Activated B cell treated with CpG ODN at 0.5 μM for 24 hours (primary cell): Measurements from ENCODE around the gene PKM. TPM values are rescaled to one million over a fixed set of nuclear protein-coding genes. Genes with fewer than 3 reads are reported as not detected.

Source experiments
- ATAC-seq: fragments of 200-7000 bp; cut with Tn5 transposase; one replicate; pipeline ENCODE4 v1.10.0; 2021; ENCODE audit warnings: low read depth, mild to moderate bottlenecking, moderate library complexity
- CTCF ChIA-PET: fragments of 350-600 bp; sonication (Branson Sonifier 250); formaldehyde crosslinking; loops from one replicate; lab custom pipeline; 2021; ENCODE audit warnings: antibody characterized with exemption; lab: Charles Lee
- POLR2A ChIA-PET: fragments of 350-600 bp; sonication (Branson Sonifier 250); formaldehyde crosslinking; loops from one replicate; lab custom pipeline; 2021; ENCODE audit warnings: antibody characterized with exemption; lab: Charles Lee
- DNase-seq: peaks from one replicate; pipeline ENCODE4 v3.0.0; 2022
- H3K27ac Mint-ChIP-seq: one replicate; pipeline ENCODE4 v1.8.0; 2020; ENCODE audit warnings: mixed read lengths
- H3K27me3 Mint-ChIP-seq: one replicate; pipeline ENCODE4 v1.8.0; 2021; ENCODE audit warnings: mixed read lengths
- H3K36me3 Mint-ChIP-seq: one replicate; pipeline ENCODE4 v1.8.0; 2021; ENCODE audit warnings: low read depth, mixed read lengths
- H3K4me1 Mint-ChIP-seq: one replicate; pipeline ENCODE4 v1.8.0; 2021; ENCODE audit warnings: mixed read lengths
- H3K4me3 Mint-ChIP-seq: one replicate; pipeline ENCODE4 v1.8.0; 2020; ENCODE audit warnings: mild to moderate bottlenecking, mixed read lengths
- H3K9me3 Mint-ChIP-seq: one replicate; pipeline ENCODE4 v1.8.0; 2020; ENCODE audit warnings: mixed read lengths
- intact Hi-C: fragments of 100-400 bp; cut with micrococcal nuclease; formaldehyde crosslinking; loops from one replicate; pipeline ENCODE4 v1.15.1; 2024
- total RNA-seq: library from RNA; stranded (reverse); gene quantifications from 2 replicates; pipeline ENCODE4 v1.2.3, GENCODE V29; 2022
- TF ChIP-seq, protein P1 (sequence below): fragments of 200-600 bp; IDR thresholded peaks from one replicate; pipeline ENCODE4 v1.8.0; 2022; ENCODE audit warnings: antibody characterized with exemption, mild to moderate bottlenecking

PKM gene
- total RNA-seq, 1 donor from 2014 or later = 1,253 TPM

DNA sequence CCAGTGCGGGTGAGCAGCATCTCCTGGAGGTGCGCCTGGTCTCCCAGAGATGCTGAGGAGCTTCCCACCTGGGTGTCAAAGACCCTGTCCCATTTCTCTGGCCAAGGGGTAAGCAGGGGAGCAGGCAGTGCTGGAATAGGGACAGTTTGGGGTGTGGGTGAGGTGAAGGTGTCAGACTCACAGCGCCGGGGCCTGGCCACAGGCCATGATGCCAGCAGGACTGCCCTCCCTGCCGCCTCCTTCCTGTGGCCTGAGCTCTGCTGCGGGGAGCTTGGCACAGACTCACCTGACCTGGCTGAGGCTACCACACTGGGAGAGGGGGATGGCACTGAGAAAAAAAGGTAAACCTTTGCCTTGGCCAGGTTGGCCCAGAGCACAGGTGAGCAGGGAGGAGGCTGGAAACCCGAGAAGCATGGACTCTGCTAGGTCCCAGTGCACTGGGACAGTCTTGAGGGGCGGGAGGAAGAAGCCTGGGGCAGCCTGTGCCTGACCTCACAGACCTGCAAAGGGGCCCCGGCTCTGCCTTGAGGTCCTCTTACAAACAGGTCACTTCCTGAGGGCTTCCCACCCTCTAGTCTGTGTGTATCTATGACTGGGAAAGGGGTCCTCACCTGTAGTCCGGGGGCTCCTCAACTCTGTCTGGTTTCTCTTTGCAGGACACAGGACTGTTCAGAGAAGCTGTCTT lies 61.6 kb downstream of the PKM start:
- no peak for DNase-seq

DNA sequence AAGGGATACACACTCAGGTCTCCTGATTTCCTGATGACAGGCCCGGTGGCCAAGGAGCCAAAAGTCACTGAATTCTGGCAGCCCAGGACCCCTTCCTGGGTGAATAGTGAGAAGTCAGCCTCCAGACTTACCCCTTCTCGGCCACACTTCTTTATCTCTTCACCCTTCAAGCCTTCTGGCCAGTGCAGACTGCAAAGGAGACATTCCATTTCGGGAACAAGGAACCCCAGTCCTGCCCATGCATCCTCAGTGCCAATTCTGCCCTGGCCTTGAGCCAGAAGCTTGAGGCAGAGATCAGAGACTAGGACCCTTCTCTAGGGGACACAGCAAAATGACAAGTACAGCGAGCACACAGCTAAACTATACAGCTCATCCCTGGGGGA lies 62.2 kb downstream of the PKM start:
- H3K36me3 Mint-ChIP-seq = no peaks in the 10 kb centered on the region
- POLR2A ChIA-PET = interaction anchor here (0.6 kb wide), 1 partner anchor 52 kb away, joined by 3 read pairs; no protein-coding TSS in a partner anchor
- H3K27ac Mint-ChIP-seq = no peak overlapping the region
- no peaks in the 10 kb centered on the region for H3K9me3 Mint-ChIP-seq
- intact Hi-C loops = no loop called here
- no peak for ATAC-seq
- CTCF ChIA-PET = no interaction called here
- no peak overlapping the region for H3K4me3 Mint-ChIP-seq
- DNase-seq = no peak
- TF ChIP-seq, protein P1, sequence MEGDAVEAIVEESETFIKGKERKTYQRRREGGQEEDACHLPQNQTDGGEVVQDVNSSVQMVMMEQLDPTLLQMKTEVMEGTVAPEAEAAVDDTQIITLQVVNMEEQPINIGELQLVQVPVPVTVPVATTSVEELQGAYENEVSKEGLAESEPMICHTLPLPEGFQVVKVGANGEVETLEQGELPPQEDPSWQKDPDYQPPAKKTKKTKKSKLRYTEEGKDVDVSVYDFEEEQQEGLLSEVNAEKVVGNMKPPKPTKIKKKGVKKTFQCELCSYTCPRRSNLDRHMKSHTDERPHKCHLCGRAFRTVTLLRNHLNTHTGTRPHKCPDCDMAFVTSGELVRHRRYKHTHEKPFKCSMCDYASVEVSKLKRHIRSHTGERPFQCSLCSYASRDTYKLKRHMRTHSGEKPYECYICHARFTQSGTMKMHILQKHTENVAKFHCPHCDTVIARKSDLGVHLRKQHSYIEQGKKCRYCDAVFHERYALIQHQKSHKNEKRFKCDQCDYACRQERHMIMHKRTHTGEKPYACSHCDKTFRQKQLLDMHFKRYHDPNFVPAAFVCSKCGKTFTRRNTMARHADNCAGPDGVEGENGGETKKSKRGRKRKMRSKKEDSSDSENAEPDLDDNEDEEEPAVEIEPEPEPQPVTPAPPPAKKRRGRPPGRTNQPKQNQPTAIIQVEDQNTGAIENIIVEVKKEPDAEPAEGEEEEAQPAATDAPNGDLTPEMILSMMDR = no peak
- peaks cover 9% of the 10 kb centered on the region for H3K27me3 Mint-ChIP-seq
- no peaks in the 10 kb centered on the region for H3K4me1 Mint-ChIP-seq

More for the DNA sequence above, 61.6 kb downstream of the PKM start:
- no peak overlapping the region for H3K27ac Mint-ChIP-seq
- intact Hi-C loops = no loop called here
- no peak for ATAC-seq
- ChIA-PET CTCF (no interaction called here), POLR2A (no interaction called here)
- H3K4me1 Mint-ChIP-seq = no peaks in the 10 kb centered on the region
- TF ChIP-seq, protein P1 = no peak
- H3K36me3 Mint-ChIP-seq = no peaks in the 10 kb centered on the region
- H3K4me3 Mint-ChIP-seq = no peak overlapping the region
- H3K9me3 Mint-ChIP-seq = no peaks in the 10 kb centered on the region
- H3K27me3 Mint-ChIP-seq = peaks cover 15% of the 10 kb centered on the region

GRCh38 chr15:72168131-72168807 lies 62.7 kb downstream of the PKM start:
- Mint-ChIP-seq H3K36me3 (no peaks in the 10 kb centered on the region), H3K4me1 (no peaks in the 10 kb centered on the region), H3K27me3 (peaks cover 9% of the 10 kb centered on the region), H3K4me3 (no peak overlapping the region), H3K27ac (no peak overlapping the region), H3K9me3 (no peaks in the 10 kb centered on the region)
- TF ChIP-seq, protein P1 = no peak
- no peak for DNase-seq
- intact Hi-C loops = no loop called here
- no peak for ATAC-seq
- CTCF ChIA-PET = no interaction called here
- POLR2A ChIA-PET = interaction anchor here (0.6 kb wide), 1 partner anchor 51 kb away, joined by 3 read pairs; no protein-coding TSS in a partner anchor

- H3K27ac Mint-ChIP-seq = no peak overlapping the region
- no peak for ATAC-seq
- TF ChIP-seq, protein P1 = no peak
- H3K9me3 Mint-ChIP-seq = no peaks in the 10 kb centered on the region
- H3K4me3 Mint-ChIP-seq = no peak overlapping the region
- no peaks in the 10 kb centered on the region for H3K36me3 Mint-ChIP-seq
- no peak for DNase-seq
- ChIA-PET CTCF (no interaction called here), POLR2A (no interaction called here)
- intact Hi-C loops = no loop called here
- H3K27me3 Mint-ChIP-seq = peaks cover 6% of the 10 kb centered on the region
- H3K4me1 Mint-ChIP-seq = no peaks in the 10 kb centered on the region
Measured at GRCh38 chr15:72167445-72167844, 63.5 kb downstream of the PKM start.

DNA sequence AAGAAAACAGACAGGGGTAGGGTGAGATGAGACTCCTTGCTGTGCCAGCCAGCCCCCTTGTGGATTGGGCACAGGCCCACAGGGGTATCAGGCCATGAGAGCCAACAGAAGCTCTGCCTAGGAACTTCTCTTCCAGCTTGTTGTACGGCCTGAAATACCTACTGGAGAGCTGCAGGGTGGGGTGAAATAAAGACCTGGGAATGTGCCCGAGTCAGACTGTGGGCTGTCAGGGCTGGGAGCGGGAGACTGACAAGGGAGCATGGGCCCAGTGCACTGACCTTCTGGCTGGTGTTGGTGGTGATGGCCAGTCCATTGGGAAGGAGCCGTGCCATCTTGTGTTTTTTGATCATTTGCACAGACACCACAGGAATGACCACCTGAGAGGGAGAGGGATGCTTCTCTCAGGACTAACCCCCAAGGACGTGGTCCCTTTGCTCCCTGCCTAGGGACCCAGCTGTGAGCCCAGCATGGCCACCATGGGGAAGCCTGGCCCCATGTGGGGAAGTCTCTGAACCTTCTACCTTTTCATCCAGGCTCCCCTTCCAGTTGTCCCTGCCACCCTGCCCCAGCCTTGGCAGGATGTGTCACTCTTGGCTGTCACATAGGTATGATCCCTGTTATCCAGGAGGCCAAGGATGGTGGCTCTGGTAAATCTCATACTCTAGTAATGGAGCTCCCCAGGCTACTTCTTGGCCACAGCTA lies 64.1 kb downstream of the PKM start:
- intact Hi-C loops = no loop called here
- no peaks in the 10 kb centered on the region for H3K4me1 Mint-ChIP-seq
- H3K27me3 Mint-ChIP-seq = peaks cover 6% of the 10 kb centered on the region
- DNase-seq (no peak), ATAC-seq (no peak)
- no peak overlapping the region for H3K4me3 Mint-ChIP-seq
- H3K27ac Mint-ChIP-seq = no peak overlapping the region
- POLR2A ChIA-PET = no interaction called here
- CTCF ChIA-PET = no interaction called here
- H3K36me3 Mint-ChIP-seq = no peaks in the 10 kb centered on the region
- TF ChIP-seq, protein P1 = no peak
- no peaks in the 10 kb centered on the region for H3K9me3 Mint-ChIP-seq
